ENCODE measurements around the gene RECQL. TPM values are rescaled to one million over a fixed set of nuclear protein-coding genes. Genes with fewer than 3 reads are reported as not detected.

RECQL gene
- total and polyA plus RNA-seq, 2 of the 8 experiments (the other 6 are each of a cell fraction or from before 2014, with no cell fraction given) = 8.1 to 40.3 TPM

DNA sequence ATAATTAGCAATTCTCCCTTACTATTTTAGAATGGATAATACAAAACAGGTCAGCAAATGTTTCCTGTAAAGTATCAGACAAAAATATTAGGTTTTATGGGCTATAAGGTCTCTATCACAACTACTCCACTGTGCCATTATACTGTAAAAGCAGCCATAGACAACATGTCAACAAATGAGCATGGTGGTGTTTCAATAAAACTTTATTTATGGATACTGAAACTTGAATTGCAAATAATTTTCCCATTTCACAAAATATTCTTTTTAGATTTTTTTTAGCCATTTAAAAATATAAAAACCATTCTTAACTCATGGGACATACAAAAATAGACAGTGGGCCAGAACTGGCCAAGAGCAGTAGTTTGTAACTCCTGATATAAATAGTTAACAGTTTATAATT lies 15.4 kb downstream of the RECQL start:
- H4K5ac ChIP-seq (ENCODE audit: insufficient read length, low read depth, low read length) = no peak overlapping the region
- H4K91ac ChIP-seq (replicated peaks; ENCODE audit: insufficient read length, low read length) = no peak overlapping the region
- no peak overlapping the region for H2AK5ac ChIP-seq (ENCODE audit: low read depth, low read length)
- no peaks in the 10 kb centered on the region for H3K9me3 ChIP-seq (ENCODE audit: insufficient read depth in 2 of 2, low read depth in 1 of 2, low read length in 1 of 2)
- no peak overlapping the region for H3K18ac ChIP-seq (ENCODE audit: extremely low read depth, low read length)
- H3K56ac ChIP-seq (replicated peaks; ENCODE audit: insufficient read length, low read depth, low read length) = no peak overlapping the region
- H3K27me3 ChIP-seq (replicated peaks in 1 of 4; ENCODE audit: control insufficient read depth in 3 of 4, extremely low read depth in 1 of 4, insufficient read depth in 3 of 4, low read length in 3 of 4) = no peaks in the 10 kb centered on the region
- no peaks in the 10 kb centered on the region for H3K79me1 ChIP-seq (ENCODE audit: low read depth, low read length)
- no peak overlapping the region for H3K14ac ChIP-seq (ENCODE audit: insufficient read length)
- H2BK20ac ChIP-seq (ENCODE audit: low read length) = no peak overlapping the region
- H2AFZ ChIP-seq (ENCODE audit: low read length) = no peak overlapping the region
- no peak overlapping the region for H3K23ac ChIP-seq (ENCODE audit: insufficient read length)
- H4K8ac ChIP-seq (ENCODE audit: extremely low read depth, insufficient read depth, low read length) = no peak overlapping the region
- H3K79me2 ChIP-seq (ENCODE audit: control insufficient read depth in 1 of 2, insufficient read depth in 2 of 2, low read length in 2 of 2) = no peaks in the 10 kb centered on the region
- no peak overlapping the region for H3K4me2 ChIP-seq (ENCODE audit: insufficient read depth in 1 of 2, low read depth in 2 of 2, low read length in 2 of 2)
- H3K4ac ChIP-seq (replicated peaks; ENCODE audit: insufficient read length, low read depth, low read length) = no peak overlapping the region
- H2BK5ac ChIP-seq (ENCODE audit: low read depth, low read length) = no peak overlapping the region
- no peak overlapping the region for H2BK12ac ChIP-seq (ENCODE audit: low read depth, low read length)
- no peak overlapping the region for H3K4me3 ChIP-seq (ENCODE audit: extremely low read depth in 1 of 4, insufficient read depth in 2 of 4, low read depth in 3 of 4, low read length in 4 of 4)
- H3K9ac ChIP-seq (replicated peaks in 1 of 4; ENCODE audit: extremely low read depth in 1 of 4, low read depth in 3 of 4, low read length in 3 of 4) = no peak overlapping the region
- H4K20me1 ChIP-seq (replicated peaks in 1 of 2; ENCODE audit: control insufficient read depth in 1 of 2, insufficient read depth in 2 of 2, low read length in 2 of 2) = no peaks in the 10 kb centered on the region
- DNase-seq (ENCODE audit: low read depth in 1 of 2, low spot score in 2 of 2) = no peak
- no peak overlapping the region for H3K27ac ChIP-seq (ENCODE audit: low read depth, low read length)
- no peaks in the 10 kb centered on the region for H3K4me1 ChIP-seq (replicated peaks in 1 of 4; ENCODE audit: control insufficient read depth in 3 of 4, insufficient read depth in 4 of 4, low read length in 3 of 4)
- no peak for FAIRE-seq
- no peaks in the 10 kb centered on the region for H3K23me2 ChIP-seq (ENCODE audit: low read depth, low read length)
- H3K36me3 ChIP-seq (ENCODE audit: control insufficient read depth in 2 of 4, insufficient read depth in 4 of 4, low read length in 3 of 4) = peaks cover 0 to 28% (median 10%) of the 10 kb centered on the region in 4 experiments; a peak in 6 of 8 replicates
- ChIA-PET CTCF (ENCODE audit: partially characterized antibody) (interaction anchor here (1.3 kb wide), 1 partner anchor 34 kb away, joined by 3 read pairs; no protein-coding TSS in a partner anchor), POLR2A (ENCODE audit: partially characterized antibody) (interaction anchor here (1.0 kb wide), 1 partner anchor 10 kb away, joined by 4 read pairs; no protein-coding TSS in a partner anchor)
- H2BK120ac ChIP-seq (replicated peaks; ENCODE audit: low read depth, low read length) = no peak overlapping the region
- H2BK15ac ChIP-seq (ENCODE audit: low read length) = no peak overlapping the region
- TF ChIP-seq HDAC2 (IDR thresholded peaks at IDR 0.05; ENCODE audit: borderline replicate concordance in 1 of 2, low read depth in 2 of 2, low read length in 2 of 2) (no peak), SRF (IDR thresholded peaks at IDR 0.05; ENCODE audit: low read depth, low read length) (no peak), POU5F1 (IDR thresholded peaks at IDR 0.05; ENCODE audit: low read depth, low read length) (no peak)

Measured in H1 (cell line).